ENCODE results near the gene GPN3.

GRCh38 chr12:110468214-110469048, at the start of gene GPN3, which contains the start of gene FAM216A:
- no peak for TF ChIP-seq CTCF (conservative IDR thresholded peaks at IDR 0.05)
- TF ChIP-seq EZH2 (IDR thresholded peaks at IDR 0.05; ENCODE audit: low read depth), result no peak
